Measurements from ENCODE around the gene RAB4A.

RAB4A gene

DNA sequence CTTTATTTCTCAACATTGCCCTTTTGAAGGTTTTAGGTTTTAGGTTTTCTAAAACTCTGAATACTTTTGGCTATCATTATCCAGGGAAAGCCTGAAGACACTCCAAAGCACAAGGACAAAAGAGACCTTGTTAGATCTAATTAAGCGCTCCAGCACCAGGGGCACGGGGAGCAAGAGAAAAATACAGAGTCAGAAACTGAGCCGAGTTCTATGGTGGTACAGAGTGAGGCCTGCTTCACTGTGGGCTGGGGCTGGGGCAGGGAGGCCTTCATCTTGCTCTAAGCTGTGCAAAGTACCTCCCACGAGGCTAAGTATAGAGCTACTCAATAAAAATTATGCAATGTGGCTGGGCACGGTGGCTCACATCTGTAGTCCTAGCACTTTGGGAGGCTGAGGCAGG lies 19.7 kb upstream of the RAB4A start:
- TF ChIP-seq, protein P1, sequence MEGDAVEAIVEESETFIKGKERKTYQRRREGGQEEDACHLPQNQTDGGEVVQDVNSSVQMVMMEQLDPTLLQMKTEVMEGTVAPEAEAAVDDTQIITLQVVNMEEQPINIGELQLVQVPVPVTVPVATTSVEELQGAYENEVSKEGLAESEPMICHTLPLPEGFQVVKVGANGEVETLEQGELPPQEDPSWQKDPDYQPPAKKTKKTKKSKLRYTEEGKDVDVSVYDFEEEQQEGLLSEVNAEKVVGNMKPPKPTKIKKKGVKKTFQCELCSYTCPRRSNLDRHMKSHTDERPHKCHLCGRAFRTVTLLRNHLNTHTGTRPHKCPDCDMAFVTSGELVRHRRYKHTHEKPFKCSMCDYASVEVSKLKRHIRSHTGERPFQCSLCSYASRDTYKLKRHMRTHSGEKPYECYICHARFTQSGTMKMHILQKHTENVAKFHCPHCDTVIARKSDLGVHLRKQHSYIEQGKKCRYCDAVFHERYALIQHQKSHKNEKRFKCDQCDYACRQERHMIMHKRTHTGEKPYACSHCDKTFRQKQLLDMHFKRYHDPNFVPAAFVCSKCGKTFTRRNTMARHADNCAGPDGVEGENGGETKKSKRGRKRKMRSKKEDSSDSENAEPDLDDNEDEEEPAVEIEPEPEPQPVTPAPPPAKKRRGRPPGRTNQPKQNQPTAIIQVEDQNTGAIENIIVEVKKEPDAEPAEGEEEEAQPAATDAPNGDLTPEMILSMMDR (IDR thresholded peaks at IDR 0.05; ENCODE audit: control insufficient read depth, insufficient read depth, low read depth, low read length, missing control alignments), result no peak
- no peak overlapping the region for H3K4me3 ChIP-seq (ENCODE audit: control insufficient read depth, low read depth, low read length)
- DNase-seq (ENCODE audit: low read depth), result no peak

DNA sequence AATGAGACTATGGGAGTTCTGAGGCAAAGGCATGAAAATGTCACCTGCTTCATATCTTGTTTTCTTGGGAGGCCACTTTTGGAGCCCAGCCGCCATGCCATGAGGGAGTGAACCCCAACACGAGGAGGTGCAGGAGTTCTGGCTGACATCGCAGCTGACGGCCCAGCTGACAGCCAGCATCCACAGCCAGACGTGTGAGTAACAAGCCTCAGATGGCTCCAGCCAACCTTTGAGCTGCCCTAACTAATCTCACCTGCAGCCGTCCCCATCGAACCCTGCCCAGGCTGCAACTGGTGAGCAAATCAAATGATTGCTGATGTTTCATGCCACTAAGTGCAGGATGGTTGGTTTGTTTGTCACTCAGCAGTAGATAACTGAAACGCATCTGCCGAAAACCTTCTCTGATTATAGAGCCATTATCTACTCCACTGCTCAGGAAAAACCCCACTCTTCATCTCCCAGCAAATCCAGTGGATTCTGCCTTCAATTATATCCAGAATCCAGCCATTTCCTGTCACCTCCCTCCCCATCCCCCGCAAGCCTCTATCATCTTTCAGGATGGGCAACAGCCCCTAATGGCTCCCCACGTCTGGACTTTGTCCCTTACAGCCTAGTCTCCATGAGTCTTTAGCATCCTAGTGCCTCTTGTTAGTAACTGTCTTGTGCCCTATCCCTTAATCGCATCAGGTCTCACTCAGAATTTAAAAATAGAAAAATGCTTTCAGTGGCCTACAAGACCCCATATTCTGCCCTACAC lies 18.5 kb upstream of the RAB4A start:
- TF ChIP-seq, protein P1 (IDR thresholded peaks at IDR 0.05; ENCODE audit: control insufficient read depth, insufficient read depth, low read depth, low read length, missing control alignments), result no peak
- DNase-seq (ENCODE audit: low read depth), result no peak
- no peak overlapping the region for H3K4me3 ChIP-seq (ENCODE audit: control insufficient read depth, low read depth, low read length)

DNA sequence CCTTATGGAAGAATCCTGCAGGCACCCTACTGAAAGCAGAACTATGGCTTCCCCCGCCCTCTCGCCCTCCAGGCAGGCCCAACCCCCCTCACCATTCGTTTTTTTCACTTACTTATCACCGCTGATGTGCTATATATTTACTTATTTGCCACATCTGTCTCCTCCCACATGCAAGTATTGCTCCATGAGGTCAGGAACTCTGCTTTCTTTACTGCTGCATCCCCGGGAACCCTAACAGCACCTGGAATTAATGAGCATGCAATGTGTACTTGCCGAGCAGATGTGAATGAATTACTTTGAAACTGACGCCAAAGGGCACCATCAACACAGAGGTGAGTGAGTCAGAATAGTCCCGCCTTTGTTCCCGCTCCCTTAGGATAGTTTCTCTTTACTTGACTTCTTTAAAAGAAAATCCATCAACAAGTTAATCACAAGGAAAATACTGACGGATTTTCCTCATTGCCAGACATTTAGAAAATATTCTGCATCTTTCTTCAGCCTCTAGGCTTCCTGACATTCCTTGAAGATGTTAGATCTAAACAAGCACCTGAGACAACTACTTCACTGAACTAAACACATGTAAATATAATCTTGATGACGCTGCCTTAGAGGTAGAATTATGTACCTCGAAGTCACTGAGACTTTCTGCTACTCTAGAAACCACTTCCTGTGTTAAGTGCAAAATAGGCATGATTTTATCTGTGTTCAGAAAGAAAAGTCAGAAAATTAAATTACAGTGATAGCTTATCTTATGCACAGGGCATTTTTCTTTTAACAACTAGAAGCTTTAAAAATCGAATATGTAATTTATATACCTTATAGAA lies 17.5 kb upstream of the RAB4A start:
- no peak for DNase-seq (ENCODE audit: low read depth)
- TF ChIP-seq, protein P1 (IDR thresholded peaks at IDR 0.05; ENCODE audit: control insufficient read depth, insufficient read depth, low read depth, low read length, missing control alignments), result no peak
- no peak overlapping the region for H3K4me3 ChIP-seq (ENCODE audit: control insufficient read depth, low read depth, low read length)

DNA sequence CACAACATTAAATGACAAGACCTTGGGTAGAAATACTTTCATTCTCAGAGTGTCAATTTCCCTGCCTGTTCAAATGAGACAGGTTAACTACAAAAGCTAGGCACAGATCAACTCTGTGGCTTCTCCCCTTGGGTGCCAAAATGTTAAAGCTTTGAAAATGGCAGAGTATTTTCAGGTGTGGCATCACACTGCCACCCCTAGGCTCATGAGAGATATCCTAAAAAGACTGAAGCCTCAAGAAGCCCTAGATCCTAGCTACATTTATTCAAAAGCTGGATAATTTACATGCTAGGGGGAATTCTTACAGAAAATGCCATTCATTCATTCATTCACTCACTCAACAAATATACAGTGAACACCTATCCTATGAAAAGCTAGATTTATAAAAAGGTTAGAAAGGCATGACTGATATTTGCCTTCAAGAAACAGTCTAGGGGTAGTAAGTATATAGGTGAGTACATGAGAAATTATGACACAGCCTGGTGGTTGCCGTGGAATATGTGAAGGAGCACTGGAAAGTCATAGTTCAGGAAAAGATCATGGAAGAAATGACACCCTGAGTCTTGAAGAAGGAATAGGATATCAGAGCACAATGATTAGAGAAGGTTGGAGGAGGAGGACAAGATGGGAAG lies 15.9 kb upstream of the RAB4A start:
- TF ChIP-seq, protein P1 (IDR thresholded peaks at IDR 0.05; ENCODE audit: control insufficient read depth, insufficient read depth, low read depth, low read length, missing control alignments), result peak; percentile 26
- DNase-seq (ENCODE audit: low read depth), result no peak
- H3K4me3 ChIP-seq (ENCODE audit: control insufficient read depth, low read depth, low read length), result no peak overlapping the region

DNA sequence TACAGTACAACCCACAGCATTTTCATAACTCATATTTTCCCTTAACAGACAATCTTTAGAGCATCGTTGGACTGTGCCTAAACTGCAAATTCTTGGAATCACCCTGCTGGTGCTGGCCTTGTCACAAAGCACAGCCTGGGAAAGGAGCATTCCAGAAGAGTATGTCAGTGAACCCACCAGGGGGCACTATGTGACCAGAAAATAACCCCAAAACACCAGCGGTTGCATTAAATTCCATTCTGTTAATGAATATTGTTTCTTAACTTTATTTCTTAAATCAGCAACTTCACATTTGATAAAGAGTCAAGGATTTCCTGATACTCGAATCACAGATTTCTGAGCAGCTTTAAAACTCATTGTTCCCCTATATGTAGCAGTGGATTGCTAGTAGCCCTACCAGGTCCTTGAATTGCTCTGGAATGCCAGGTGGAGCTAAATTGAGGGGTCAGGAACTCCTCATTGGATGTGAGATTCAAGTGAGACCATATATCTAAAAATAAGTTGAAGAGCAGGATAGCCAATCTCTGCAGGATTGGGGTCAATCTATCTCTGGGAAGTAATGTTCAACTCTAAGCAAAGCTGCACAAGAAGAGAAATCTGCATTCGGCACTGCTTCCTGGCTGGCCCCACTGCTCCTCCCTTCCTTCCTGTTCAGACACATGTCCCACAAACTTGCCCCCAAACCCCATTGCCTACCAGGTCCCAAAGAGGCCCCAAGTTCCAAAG lies 12.7 kb upstream of the RAB4A start:
- H3K4me3 ChIP-seq (ENCODE audit: control insufficient read depth, low read depth, low read length), result no peak overlapping the region
- DNase-seq (ENCODE audit: low read depth), result peak; percentile 39
- TF ChIP-seq, protein P1 (IDR thresholded peaks at IDR 0.05; ENCODE audit: control insufficient read depth, insufficient read depth, low read depth, low read length, missing control alignments), result peak; percentile 72

DNA sequence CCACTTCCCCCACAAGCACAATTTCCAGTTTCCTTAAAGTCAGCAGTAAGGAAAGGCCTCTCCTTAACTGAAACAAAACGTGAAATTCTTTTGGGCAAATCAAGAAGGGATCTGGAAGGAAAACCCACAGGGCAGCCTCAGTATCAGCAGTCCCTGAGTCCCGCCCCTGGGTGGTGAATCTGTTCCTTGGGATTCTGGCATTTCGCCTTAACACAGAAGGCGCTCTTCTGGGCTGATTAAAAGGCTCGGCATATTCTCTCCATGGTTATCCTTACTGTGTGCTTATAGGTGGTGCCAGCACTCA lies 12.2 kb upstream of the RAB4A start:
- TF ChIP-seq, protein P1 (IDR thresholded peaks at IDR 0.05; ENCODE audit: control insufficient read depth, insufficient read depth, low read depth, low read length, missing control alignments), result no peak
- no peak overlapping the region for H3K4me3 ChIP-seq (ENCODE audit: control insufficient read depth, low read depth, low read length)
- no peak for DNase-seq (ENCODE audit: low read depth)

Measured in AG09309 (cell line).